Hepatic stellate cell (primary cell): ENCODE data around the gene GTPBP8.
"Not testable (repeated sequence)": the region's sequence is repeated elsewhere in the genome, so short reads cannot be mapped to it uniquely, and the experiment has no call there.

Experiments
- DNase-seq: peaks from one replicate; pipeline ENCODE4 v3.0.0; 2011; ENCODE audit warnings: low spot score

Gene GTPBP8

GRCh38 chr3:113000691-113001090, 9.9 kb downstream of the GTPBP8 start:
- no peak for DNase-seq

GRCh38 chr3:113002037-113002436, 11.3 kb downstream of the GTPBP8 start:
- no peak for DNase-seq

DNA sequence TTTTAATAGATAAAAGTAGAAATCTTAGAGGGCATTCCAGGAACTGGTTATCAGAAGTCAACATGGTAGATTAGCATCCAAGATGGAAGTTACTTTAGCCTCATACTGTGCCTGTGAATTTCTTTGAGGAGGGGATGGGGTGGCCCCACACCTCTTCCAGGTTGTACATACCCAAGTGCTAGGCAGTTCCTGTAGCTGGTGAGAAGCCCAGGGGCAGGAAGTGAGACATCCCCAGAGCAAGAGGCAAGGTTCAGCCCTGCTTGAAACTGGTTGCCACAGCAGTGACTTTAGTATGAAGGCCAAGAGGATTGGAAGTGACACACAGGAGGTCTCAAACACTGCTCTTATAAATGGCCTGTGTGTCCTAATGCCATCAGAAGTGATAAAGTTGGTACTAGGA, 11.9 kb downstream of the GTPBP8 start:
- DNase-seq, result no peak

DNA sequence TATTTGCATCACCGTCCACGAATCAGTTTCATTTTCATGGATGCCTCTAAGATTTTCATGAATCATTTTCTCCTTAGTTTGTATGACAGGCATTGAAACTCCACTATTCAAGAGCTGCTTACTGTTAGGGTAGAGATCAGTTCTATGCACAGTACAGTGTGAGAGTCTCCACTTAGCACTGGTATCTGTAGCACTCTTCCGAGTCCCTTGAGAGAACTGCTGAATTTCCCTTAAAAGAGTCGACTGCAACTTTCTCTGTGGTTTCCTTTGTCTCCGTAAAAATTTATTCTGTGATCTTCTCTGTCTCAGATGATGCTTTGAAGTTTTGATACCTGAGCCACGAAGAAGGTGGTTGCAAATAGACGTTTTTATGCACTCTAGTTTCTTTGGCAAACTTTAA, 14.8 kb downstream of the GTPBP8 start:
- DNase-seq, result no peak

GRCh38 chr3:113006359-113007056, 15.7 kb downstream of the GTPBP8 start:
- no peak for DNase-seq

- DNase-seq, result no peak
Measured at GRCh38 chr3:113008117-113008516, 17.3 kb downstream of the GTPBP8 start.

DNA sequence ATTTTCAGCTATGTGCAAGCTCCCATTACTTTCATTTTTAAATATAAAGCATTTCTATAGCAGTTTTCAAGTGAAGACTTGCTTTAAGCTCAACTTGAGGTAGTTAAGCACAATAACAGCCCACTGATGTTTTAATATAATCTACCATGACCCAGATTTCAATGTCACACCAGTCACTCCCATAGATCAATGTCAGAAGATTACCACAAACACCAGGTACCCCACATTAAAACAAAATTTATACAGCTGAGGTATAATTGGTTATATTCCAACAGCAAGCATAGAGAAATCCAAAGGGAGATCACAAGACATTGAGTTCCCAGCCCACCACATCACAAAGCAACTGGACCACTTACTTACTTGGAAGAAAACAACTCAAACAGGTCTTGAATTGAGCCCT, 22.8 kb downstream of the GTPBP8 start:
- DNase-seq, result no peak

DNA sequence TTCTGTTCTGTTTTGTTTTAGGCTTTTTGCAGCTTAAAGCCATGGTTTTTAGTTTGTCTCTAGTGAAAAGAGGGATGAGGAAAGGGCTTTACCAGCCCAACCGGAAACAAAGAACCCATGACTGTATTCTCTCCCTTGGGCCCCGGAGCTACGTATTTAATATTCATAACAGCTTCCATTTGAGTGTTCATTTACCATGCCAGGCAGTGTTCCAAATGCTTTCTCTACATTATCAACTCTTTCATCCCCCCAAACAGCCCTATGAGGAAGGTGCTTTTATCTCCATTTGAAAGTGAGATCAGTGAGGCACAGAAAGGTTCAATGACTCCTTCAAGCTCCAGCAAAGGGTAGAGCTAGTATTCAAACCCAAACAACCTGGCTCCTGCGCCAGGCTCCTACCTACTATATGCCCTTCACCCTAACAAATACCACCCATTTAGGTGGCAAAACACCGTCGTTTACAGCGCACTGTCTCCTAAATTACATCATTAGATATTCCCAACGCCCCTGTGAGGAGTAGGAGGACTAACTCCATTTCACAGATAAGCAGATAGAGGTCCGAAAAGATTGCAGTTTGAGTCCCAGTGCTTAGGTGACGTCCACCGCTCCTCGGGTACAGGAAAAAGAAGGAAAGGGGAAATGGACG, 27.9 kb downstream of the GTPBP8 start:
- DNase-seq, result no peak

- peak; percentile 89 for DNase-seq
Measured at GRCh38 chr3:113019182-113020137, 28.7 kb downstream of the GTPBP8 start.

DNA sequence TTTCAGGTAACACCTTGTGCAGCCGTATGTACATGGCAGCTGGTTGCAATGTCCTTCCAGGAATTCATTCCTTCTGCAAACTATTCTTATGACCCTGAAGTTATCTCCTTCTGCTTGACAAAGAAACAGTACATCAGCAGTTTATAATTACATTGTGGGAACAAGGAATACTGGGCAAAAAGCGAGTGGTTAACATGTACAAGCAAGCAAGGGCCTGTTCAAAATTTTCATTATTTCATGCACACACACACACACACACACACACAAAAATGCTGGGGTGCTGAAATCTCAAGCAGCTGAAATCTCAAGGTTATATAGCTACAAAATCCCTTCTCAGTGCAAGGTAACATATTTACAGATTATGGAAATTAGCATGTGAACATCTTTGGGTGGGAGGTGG, 30.7 kb downstream of the GTPBP8 start:
- no peak for DNase-seq

DNA sequence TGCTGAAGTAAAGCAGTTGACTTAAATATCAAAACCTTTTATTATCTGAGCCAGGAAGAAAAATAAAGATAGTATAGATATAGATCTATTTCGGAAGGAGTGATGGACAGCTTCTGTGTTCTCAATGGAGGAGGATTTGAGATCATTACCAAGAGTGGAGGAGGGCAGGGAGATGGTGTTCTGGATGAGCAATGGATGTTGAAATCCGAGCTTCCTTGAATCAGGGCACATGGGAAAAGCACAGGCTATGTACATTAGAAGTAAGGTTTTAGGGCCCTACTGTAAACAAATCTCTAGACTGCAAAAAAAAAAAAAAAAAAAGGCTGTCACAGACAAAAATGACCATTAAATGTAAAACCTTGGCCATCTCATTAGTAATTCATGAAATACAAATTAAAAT, 43.2 kb downstream of the GTPBP8 start:
- DNase-seq, result no peak

GRCh38 chr3:113035387-113035982, 44.7 kb downstream of the GTPBP8 start:
- peak; percentile 57 for DNase-seq

DNA sequence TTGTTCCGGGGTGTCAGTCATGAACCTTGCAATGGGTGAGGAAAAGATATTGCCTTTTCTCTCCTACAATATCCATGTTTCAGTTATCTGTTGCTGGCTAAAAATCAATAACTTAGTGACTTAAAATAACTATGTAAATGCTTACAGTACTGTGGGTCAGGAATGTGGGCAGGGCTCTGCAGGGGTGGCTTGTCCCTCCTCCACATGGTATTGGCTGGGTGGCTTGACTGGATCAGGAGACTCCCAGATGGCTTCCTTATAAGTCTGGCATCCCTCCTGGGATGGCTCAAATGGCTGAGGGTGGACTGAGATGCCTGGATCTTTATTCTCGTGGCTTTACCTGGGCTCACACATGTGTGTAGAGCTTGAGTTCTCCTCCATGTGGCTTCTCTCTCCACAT, 47.5 kb downstream of the GTPBP8 start:
- DNase-seq, result no peak

GRCh38 chr3:113039546-113039945, 48.8 kb downstream of the GTPBP8 start:
- no peak for DNase-seq

DNA sequence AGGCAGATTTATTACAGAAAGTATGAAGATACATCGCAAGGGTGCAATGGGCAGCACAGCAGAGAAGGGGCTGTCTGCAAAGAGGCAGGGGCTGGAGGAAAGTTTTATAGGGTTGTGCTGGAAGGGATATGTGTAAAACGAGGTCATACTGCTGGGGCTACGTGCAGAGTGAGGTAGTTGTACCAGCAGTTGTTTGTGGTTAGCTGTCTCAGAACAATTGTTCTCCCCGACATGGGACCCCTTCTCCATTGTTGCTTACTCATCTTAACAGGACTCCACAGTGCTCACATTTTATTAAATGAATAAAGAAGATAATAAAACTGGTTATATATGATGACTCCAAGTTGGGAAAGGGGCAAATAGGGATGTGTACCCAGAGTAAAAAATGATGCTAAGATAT, 49.4 kb downstream of the GTPBP8 start:
- DNase-seq, result no peak

GRCh38 chr3:113043686-113044085, 52.9 kb downstream of the GTPBP8 start:
- no peak for DNase-seq

DNA sequence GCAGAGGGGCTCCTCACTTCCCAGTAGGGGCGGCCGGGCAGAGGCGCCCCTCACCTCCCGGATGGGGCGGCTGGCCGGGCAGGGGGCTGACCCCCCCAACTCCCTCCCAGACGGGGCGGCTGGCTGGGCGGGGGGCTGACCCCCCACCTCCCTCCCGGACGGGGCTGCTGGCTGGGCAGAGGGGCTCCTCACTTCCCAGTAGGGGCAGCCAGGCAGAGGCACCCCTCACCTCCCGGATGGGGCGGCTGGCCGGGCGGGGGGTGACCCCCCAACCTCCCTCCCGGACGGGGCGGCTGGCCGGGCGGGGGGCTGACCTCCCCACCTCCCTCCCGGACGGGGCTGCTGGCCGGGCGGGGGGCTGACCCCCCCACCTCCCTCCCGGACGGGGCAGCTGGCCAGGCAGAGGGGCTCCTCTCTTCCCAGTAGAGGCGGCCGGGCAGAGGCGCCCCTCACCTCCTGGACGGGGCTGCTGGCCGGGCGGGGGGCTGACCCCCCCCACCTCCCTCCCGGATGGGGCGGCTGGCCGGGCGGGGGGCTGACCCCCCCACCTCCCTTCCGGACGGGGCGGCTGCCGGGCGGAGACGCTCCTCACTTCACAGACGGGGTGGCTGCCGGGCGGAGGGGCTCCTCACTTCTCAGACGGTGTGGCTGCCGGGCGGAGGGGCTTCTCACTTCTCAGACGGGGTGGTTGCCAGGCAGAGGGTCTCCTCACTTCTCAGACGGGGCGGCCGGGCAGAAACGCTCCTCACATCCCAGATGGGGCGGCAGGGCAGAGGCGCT, 55.6 kb downstream of the GTPBP8 start:
- not testable (repeated sequence) for DNase-seq

GRCh38 chr3:113051302-113051711, 60.5 kb downstream of the GTPBP8 start:
- DNase-seq, result peak; percentile 64
